Natural killer cell treated with Interleukin-12 subunit alpha and Interleukin-12 subunit beta and Interleukin-15 and Interleukin-18, amount 100 ng/mL, for 72 hours (primary cell): ENCODE results near the gene LUC7L. TPM values are rescaled to one million over a fixed set of nuclear protein-coding genes. Genes with fewer than 3 reads are reported as not detected.
"Not testable (repeated sequence)": the region's sequence is repeated elsewhere in the genome, so short reads cannot be mapped to it uniquely, and the experiment has no call there.

ENCODE experiments used
- ATAC-seq, 2 donors: fragments of 150-1000 bp; cut with Tn5 transposase in 1 of 2; sonication (Bioruptor Pico), chemical (Tn5 transposase) in 1 of 2; 2 replicates each; pipeline ENCODE4 v1.10.0; 2021
- DNase-seq: peaks from one replicate; pipeline ENCODE4 v3.0.0; 2022; ENCODE audit warnings: low spot score
- H3K27ac Mint-ChIP-seq, 2 donors: 1 replicate in 1 of 2; 2 replicates in 1 of 2; pipeline ENCODE4 v1.8.0; 2022; ENCODE audit warnings: mixed read lengths in 2 of 2, mild to moderate bottlenecking in 1 of 2, moderate library complexity in 1 of 2
- H3K27me3 Mint-ChIP-seq, 2 donors: 1 replicate in 1 of 2; 2 replicates in 1 of 2; pipeline ENCODE4 v1.8.0; 2022; ENCODE audit warnings: mixed read lengths in 2 of 2
- H3K36me3 Mint-ChIP-seq: one replicate; pipeline ENCODE4 v1.8.0; 2022; ENCODE audit warnings: mixed read lengths
- H3K4me1 Mint-ChIP-seq, 2 donors: 1 replicate in 1 of 2; 2 replicates in 1 of 2; pipeline ENCODE4 v1.8.0; 2022; ENCODE audit warnings: low read depth in 2 of 2, mixed read lengths in 2 of 2, mild to moderate bottlenecking in 1 of 2
- H3K4me3 Mint-ChIP-seq: one replicate; pipeline ENCODE4 v1.8.0; 2022; ENCODE audit warnings: mixed read lengths
- H3K9me3 Mint-ChIP-seq: 2 replicates; pipeline ENCODE4 v1.8.0; 2022; ENCODE audit warnings: mixed read lengths
- total RNA-seq, 2 donors: library from RNA; stranded (reverse); gene quantifications; one replicate each; pipeline ENCODE4 v1.2.3, GENCODE V29; 2022

Gene LUC7L
- total RNA-seq, 2 donors from 2014 or later: 54.2 to 115 TPM

DNA sequence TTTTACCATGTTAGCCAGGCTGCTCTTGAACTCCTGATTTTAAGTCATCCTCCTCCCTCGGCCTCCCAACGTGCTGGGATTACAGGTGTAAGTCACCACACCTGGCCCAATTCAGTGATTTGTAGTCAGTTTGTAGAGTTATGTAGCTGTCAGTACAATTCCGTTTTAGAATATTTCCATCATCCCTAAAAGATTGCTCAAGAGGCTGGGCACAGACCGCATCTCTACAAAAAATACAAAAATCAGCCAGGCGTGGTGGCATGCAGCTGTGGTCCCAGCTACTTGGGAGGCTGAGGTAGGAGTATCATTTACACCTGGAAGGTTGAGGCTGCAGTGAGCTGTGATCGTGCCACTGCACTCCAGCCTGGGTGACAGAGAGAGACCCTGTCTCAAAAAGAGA lies 25.9 kb upstream of the LUC7L start:
- H3K4me1 Mint-ChIP-seq: peaks cover 22% of the 10 kb centered on the region in 2 donors
- no peak for ATAC-seq
- no peaks in the 10 kb centered on the region for H3K9me3 Mint-ChIP-seq
- H3K27me3 Mint-ChIP-seq: no peaks in the 10 kb centered on the region
- no peak overlapping the region for H3K4me3 Mint-ChIP-seq
- no peak for DNase-seq
- peaks cover 4% of the 10 kb centered on the region for H3K36me3 Mint-ChIP-seq
- no peak overlapping the region for H3K27ac Mint-ChIP-seq

DNA sequence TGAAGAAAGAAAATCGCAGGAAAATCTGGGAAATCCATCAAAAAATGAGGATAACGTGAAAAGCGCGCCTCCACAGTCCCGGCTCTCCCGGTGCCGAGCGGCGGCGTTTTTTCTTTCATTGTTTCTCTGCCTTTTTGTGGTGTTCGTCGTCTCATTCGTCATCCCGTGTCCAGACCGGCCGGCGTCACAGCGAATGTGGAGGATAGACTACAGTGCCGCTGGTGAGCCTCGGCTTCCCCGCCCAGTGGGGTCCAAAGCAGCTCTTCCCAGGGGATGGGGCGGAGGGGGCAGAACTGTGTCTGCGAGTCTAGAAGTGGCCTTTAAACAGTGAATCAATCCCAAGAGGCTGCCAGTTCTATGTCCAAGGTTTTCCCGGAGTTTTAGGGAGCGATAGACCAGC lies 25.2 kb upstream of the LUC7L start:
- H3K27ac Mint-ChIP-seq: no peak overlapping the region
- ATAC-seq: no peak

DNA sequence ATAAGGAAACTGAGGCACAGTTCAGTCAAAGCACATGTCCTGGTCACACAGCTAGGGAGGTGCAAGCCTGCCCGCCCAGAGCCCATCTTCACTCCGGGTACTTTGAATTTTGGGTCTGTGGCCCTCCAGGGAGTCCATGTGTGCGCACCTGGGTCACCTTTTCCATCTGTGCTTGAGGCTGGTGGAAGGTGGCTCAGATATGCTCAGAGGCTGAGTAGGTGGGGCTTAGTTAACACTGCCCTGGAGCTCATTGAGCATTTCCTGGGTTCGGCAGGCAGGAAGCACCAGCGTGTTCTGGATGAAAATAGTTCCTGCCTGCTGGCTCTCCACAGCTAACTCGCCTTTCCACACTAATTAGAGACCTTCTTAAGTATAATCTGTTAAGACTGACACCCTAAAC lies 24.6 kb upstream of the LUC7L start:
- ATAC-seq: no peak
- Mint-ChIP-seq H3K36me3 (peaks cover 4% of the 10 kb centered on the region), H3K9me3 (no peaks in the 10 kb centered on the region), H3K4me3 (no peak overlapping the region), H3K27ac (no peak overlapping the region), H3K27me3 (no peaks in the 10 kb centered on the region), H3K4me1 (peaks cover 16% of the 10 kb centered on the region in 2 donors)
- DNase-seq: no peak

More for the DNA sequence above, 25.2 kb upstream of the LUC7L start:
- Mint-ChIP-seq H3K27me3 (no peaks in the 10 kb centered on the region), H3K36me3 (peaks cover 4% of the 10 kb centered on the region), H3K4me3 (no peak overlapping the region), H3K9me3 (no peaks in the 10 kb centered on the region), H3K4me1 (peaks cover 22% of the 10 kb centered on the region in 2 donors)
- DNase-seq: no peak

DNA sequence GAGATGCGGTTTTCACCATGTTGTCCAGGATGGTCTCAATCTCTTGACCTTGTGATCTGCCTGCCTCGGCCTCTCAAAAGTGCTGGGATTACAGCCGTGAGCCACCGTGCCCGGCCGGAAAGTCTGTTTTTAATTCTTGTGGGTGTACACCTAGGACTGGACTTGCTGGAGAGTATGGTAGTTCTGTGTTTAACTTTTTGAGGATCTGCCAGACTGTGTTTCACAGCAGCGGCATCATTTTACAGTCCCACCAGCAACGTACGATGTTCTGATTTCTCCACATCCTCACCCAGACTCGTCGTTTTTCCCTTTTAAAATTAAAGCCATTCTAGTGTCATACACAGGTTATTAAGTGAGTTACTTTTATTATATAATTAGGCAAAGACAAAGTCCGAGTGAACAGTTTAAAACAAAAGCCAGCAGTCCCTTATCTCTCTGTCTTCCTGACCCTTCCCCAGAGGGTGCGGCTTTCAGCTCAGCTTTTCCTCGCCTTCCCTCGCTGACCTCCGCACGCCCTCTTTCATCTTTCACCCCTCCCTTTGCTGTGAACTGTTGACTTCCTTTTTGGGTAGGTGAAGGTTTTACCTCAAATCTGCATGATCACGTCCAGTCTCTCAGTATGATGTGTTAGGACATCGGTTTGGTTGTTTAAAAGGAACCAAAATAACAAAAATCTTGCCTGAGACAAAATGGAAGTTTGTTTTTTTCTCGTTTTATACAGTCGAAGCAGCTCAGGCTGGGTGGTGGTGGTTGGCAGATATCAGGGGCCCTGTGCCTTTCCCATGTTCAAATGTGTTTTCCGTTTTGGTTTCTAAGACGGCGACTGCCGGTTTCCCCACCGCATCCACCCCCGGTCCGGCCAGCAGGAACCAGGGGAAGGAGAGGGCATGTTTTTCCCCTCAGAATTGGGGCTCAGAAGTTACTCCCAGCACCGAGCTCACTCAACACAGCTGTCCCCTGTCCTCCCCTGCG lies 23.4 kb upstream of the LUC7L start:
- Mint-ChIP-seq H3K36me3 (peaks cover 4% of the 10 kb centered on the region), H3K4me1 (peaks cover 15% of the 10 kb centered on the region in 2 donors), H3K27ac (peak overlapping the region; percentile 75 to 85), H3K4me3 (peak overlapping the region; percentile 90), H3K9me3 (no peaks in the 10 kb centered on the region), H3K27me3 (no peaks in the 10 kb centered on the region)
- ATAC-seq (peak; percentile 73 to 84), DNase-seq (no peak)

DNA sequence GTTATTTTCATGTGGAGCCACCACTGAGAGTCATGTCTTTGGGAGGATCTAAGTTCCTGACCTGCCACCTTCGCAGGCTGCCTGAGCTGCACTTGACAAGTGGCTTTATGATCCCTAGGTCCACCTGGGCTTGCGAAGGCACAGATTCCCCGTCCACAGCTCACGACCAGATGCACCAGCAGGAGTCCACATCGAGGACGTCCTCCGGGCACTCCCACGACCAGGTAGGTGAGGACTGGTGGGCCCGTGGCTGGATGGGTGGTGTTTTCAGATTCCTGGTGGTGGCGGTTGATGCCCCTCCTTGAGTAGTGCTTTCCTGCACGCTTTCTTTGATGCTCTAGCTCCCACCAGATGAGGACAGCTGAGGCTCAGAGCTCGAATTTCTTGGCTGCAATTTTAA lies 20.2 kb upstream of the LUC7L start:
- H3K27ac Mint-ChIP-seq: no peak overlapping the region
- no peak overlapping the region for H3K4me3 Mint-ChIP-seq
- H3K9me3 Mint-ChIP-seq: no peaks in the 10 kb centered on the region
- peaks cover 15 to 19% of the 10 kb centered on the region in 2 donors for H3K4me1 Mint-ChIP-seq
- DNase-seq: no peak
- ATAC-seq: no peak
- no peaks in the 10 kb centered on the region for H3K27me3 Mint-ChIP-seq
- H3K36me3 Mint-ChIP-seq: no peaks in the 10 kb centered on the region

DNA sequence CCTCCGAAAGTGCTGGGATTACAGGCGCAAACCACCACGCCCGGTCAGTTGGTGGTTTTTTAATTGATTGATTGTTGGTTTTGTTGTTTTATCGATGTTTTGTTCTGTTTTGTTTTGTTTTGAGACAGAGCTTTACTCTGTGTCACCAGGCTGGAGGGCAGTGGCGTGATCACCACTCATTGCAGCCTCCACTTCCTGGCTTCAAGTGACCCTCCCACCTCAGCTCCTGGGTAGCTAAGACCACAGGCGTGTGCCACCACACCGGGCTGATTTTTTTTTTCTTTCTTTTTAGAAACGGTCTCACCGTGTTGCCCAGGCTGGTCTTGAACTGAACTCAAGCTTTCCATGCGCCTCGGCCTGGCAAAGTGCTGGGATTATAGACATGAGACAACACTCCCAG lies 17.8 kb upstream of the LUC7L start:
- H3K27ac Mint-ChIP-seq: no peak overlapping the region
- H3K4me3 Mint-ChIP-seq: no peak overlapping the region
- peaks cover 6 to 8% of the 10 kb centered on the region in 2 donors for H3K4me1 Mint-ChIP-seq
- H3K27me3 Mint-ChIP-seq: no peaks in the 10 kb centered on the region
- DNase-seq (no peak), ATAC-seq (peak in 1 of 2 donors; percentile 58)
- H3K36me3 Mint-ChIP-seq: no peaks in the 10 kb centered on the region
- no peaks in the 10 kb centered on the region for H3K9me3 Mint-ChIP-seq

DNA sequence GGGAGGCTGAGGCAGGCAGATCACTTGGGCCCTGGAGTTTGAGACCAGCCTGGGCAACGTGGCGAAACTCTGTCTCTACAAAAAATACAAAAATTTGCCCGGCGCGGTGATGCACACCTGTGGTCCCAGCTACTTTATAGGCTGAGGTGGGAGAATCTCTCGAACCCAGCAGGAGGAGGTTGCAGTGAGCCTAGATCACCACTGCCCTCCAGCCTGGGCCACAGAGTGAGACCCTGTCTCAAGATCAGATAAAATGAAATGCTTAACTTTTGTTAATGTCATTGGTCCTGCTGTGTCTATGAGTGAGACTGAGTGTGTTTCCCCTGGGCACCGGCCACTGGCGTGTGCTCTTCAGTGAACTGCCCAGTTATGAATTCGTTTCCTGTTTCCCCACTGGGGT lies 15.9 kb upstream of the LUC7L start:
- Mint-ChIP-seq H3K27me3 (no peaks in the 10 kb centered on the region), H3K27ac (no peak overlapping the region), H3K4me1 (peaks cover 11 to 21% of the 10 kb centered on the region in 2 donors), H3K36me3 (no peaks in the 10 kb centered on the region), H3K9me3 (no peaks in the 10 kb centered on the region), H3K4me3 (no peak overlapping the region)
- DNase-seq (no peak), ATAC-seq (no peak)

DNA sequence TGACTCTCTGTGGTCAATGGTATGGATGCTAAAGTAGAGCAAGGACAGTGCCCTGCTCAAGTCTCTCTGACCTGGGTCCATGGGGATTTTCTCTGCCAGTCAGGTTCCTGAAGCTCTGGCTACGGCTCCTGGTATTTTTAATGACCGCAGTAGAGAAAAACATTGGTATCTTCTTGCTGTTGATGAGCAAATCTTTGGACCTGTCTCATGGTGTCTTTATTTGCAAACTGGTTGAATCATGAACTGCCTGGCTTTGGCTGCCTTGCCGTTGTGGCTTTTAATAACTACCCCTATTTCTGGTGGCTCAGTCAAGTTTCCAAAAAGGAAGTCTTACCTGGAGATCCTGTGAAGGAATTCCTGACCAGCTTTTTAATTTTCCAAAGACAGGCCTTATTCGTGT lies 14.1 kb upstream of the LUC7L start:
- Mint-ChIP-seq H3K27ac (no peak overlapping the region), H3K27me3 (no peaks in the 10 kb centered on the region), H3K9me3 (no peaks in the 10 kb centered on the region), H3K4me1 (peaks cover 11 to 27% of the 10 kb centered on the region in 2 donors), H3K36me3 (no peaks in the 10 kb centered on the region), H3K4me3 (no peak overlapping the region)
- ATAC-seq (no peak), DNase-seq (no peak)

DNA sequence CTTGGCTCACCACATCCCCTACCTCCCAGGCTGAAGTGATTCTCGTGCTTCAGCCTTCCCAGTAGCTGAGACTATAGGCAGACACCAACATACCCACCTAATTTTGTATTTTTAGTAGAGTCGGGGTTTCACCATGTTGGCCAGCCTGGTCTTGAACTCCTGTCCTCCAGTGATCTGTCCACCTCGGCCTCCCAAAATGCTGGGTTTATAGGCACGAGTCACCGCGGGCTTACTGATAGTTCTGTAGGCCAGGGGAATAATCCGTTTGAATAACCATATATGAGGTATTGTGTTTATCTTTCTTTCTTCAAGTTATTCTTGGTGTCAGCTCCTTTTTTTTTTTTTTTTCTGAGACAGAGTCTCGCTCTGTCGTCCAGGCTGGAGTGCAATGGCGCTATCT lies 13.0 kb upstream of the LUC7L start:
- DNase-seq: no peak
- Mint-ChIP-seq H3K4me1 (peaks cover 11 to 27% of the 10 kb centered on the region in 2 donors), H3K4me3 (no peak overlapping the region), H3K9me3 (no peaks in the 10 kb centered on the region), H3K27me3 (no peaks in the 10 kb centered on the region), H3K27ac (no peak overlapping the region), H3K36me3 (no peaks in the 10 kb centered on the region)
- no peak for ATAC-seq

DNA sequence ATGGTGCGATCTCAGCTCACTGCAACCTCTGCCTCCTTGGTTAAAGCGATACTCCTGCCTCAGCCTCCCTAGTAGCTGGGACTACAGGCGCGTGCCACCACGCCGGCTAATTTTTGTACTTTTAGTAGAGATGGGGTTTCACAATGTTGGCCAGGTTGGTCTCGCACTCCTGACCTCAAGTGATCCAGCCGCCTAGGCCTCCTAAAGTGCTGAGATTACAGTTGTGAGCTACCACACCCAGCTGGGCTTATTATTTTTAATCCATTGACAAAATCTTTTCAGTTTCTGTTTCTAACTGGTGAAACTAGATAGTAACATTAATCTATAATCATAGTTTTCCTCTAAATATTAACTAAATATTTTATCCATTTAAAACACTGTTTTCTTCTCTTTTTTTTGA lies 11.3 kb upstream of the LUC7L start:
- no peaks in the 10 kb centered on the region for H3K27me3 Mint-ChIP-seq

DNA sequence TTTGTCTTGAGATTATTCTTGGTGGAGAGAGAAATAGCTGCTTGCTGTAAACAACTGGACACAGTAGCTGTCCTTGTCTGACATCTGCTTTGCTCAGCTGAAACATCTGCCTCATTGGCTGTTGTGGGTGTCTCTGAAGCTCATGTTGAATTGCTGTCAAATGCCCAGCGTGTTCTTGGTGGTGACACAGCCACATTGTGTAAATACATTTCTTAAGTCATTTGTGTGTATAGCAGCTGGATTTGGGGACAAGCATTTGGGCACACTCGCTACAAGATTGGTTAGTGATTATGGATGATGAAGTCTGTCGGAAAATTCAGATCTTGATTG lies 10.7 kb upstream of the LUC7L start:
- DNase-seq: no peak

More for the DNA sequence above, 11.3 kb upstream of the LUC7L start:
- Mint-ChIP-seq H3K9me3 (no peaks in the 10 kb centered on the region), H3K27ac (no peak overlapping the region), H3K36me3 (no peaks in the 10 kb centered on the region), H3K4me1 (peaks cover 7 to 23% of the 10 kb centered on the region in 2 donors), H3K4me3 (no peak overlapping the region)
- DNase-seq: no peak
- no peak for ATAC-seq

DNA sequence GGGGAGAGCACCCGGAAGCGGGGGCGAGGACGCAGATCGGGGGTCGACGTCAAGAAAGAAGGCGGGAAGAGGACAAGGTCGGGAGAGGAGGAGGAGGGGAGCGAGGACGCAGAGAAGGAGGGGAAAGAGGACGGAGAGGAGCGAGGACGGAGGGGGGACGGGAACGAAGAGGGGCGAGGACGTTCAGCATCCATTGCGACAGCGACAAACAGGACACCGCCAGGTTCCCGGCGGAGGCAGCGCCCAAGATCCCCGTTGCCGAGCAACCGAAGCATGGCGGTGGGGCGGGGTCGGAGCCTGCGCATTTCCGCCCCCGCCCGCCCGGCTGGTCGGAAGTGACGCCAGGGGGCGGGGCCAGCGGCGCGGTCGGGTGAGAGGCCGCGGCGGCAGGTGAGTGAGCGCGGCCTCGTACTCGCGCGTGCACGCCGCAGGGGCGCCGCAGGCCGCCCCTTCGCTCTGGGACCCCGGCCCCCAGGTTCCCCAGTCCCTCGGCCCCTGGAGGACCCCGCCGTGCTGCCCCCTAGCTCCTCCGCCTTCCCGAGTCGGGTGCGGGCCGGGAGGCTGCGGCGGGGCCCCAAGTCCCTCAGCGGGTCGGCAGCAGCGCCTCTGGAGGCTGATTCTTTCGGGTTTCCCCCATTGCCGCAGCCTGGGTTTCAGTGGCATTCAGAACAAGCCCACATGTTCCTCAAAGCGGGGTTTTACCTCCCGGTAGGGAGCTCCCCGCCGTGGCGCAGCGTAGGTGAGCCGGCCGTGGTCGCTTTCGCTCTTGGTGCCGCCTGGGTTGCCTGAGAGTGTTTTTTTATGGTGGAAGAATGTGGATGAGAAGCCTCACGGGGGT lies 5.4 kb upstream of the LUC7L start, which contains the start of gene FAM234A:
Gene FAM234A (plus strand): TSS at position 354 of the 838 bp plus-strand sequence. CDS start 19,593 bp downstream, outside the sequence.
- ATAC-seq: peak; percentile 93 to 95
- Mint-ChIP-seq H3K4me3 (peak within 1 kb of the TSS; percentile 100), H3K9me3 (no peaks in the 10 kb centered on the region), H3K4me1 (peaks cover 12 to 16% of the 10 kb centered on the region in 2 donors), H3K27ac (peak within 1 kb of the TSS; percentile 91 to 95), H3K27me3 (no peaks in the 10 kb centered on the region), H3K36me3 (no peaks in the 10 kb centered on the region)
- peak; percentile 95 for DNase-seq

More for the DNA sequence above, 10.7 kb upstream of the LUC7L start:
- no peak for ATAC-seq
- Mint-ChIP-seq H3K36me3 (no peaks in the 10 kb centered on the region), H3K27me3 (no peaks in the 10 kb centered on the region), H3K4me1 (peaks cover 13 to 27% of the 10 kb centered on the region in 2 donors), H3K27ac (no peak overlapping the region), H3K4me3 (no peak overlapping the region), H3K9me3 (no peaks in the 10 kb centered on the region)

DNA sequence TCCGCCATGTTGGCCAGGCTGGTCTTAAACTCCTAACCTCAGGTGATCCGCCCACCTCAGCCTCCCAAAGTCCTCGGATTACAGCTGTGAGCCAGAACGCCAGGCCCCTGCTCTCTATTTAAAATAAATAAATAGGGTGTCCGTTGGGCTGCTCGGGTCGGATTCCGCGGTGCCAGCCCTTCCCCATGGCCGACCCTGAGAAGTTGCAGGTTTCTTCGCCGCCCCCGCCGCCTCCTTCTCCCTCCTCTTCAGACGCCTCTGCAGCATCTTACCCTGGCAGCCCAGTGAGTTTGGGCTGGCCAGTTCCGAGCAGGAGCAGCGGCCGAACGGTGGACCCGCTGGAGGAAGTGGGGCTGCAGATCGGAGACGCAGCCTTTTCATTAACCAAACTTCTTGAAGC lies 1.7 kb upstream of the LUC7L start:
- Mint-ChIP-seq H3K9me3 (no peaks in the 10 kb centered on the region), H3K27ac (no peak overlapping the region), H3K27me3 (no peaks in the 10 kb centered on the region), H3K4me3 (no peak overlapping the region), H3K36me3 (peaks cover 6% of the 10 kb centered on the region), H3K4me1 (peaks cover 30 to 33% of the 10 kb centered on the region in 2 donors)
- ATAC-seq: no peak
- DNase-seq: no peak

DNA sequence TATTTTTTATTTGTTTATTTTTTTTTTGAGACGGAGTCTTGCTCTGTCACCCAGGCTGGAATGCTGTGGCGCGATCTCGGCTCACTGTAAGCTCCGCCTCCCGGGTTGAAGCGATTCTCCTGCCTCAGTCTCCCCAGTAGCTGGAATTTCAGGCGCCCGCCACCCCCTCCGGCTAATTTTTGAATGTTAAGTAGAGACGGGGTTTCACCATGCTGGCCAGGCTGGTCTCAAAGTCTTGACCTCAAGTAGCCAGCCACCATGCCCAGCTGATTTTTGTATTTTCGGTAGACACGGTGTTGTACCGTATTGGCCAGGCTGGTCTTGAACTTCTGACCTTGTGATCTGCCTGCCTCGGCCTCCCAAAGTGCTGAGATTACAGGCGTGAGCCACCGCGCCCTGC lies 1.1 kb upstream of the LUC7L start:
- not testable (repeated sequence) for H3K36me3 Mint-ChIP-seq, ATAC-seq, DNase-seq, H3K4me3 Mint-ChIP-seq, H3K27me3 Mint-ChIP-seq, H3K9me3 Mint-ChIP-seq
- H3K4me1 Mint-ChIP-seq: peaks cover 27 to 30% of the 10 kb centered on the region in 2 donors
- peak overlapping the region in 1 of 2 donors; percentile 81 for H3K27ac Mint-ChIP-seq
